OCI-LY7 (cell line): ENCODE data around the gene PAM16. TPM values are rescaled to one million over a fixed set of nuclear protein-coding genes. Genes with fewer than 3 reads are reported as not detected.

Source experiments
- BruUV-seq: library from RNA; stranded (reverse); fragments of 400-500 nt; replicated peaks from 2 replicates; lab custom pipeline; 2021; lab: Mats Ljungman, UMichigan
- CTCF ChIA-PET: fragments of 300-600 bp; sonication (Branson Sonifier 250); formaldehyde crosslinking; loops from one replicate; lab custom pipeline; 2022; ENCODE audit warnings: antibody characterized with exemption; ENCODE audit not compliant: unreplicated experiment; lab: Charles Lee
- POLR2A ChIA-PET: fragments of 300-600 bp; sonication (Branson Sonifier 250); formaldehyde crosslinking; loops from one replicate; lab custom pipeline; 2022; ENCODE audit warnings: antibody characterized with exemption; lab: Charles Lee
- DNase-seq: peaks from one replicate; pipeline ENCODE4 v3.0.0-alpha.2; 2015; ENCODE audit warnings: low spot score
- H2AFZ ChIP-seq: fragments of 200-600 bp; sonication (generic), shearing (Covaris generic); 2 replicates; pipeline ENCODE4 v1.6.1; 2014; ENCODE audit warnings: mild to moderate bottlenecking, antibody characterized with exemption, low read length, moderate library complexity
- H3K27ac ChIP-seq: fragments of 200-600 bp; sonication (generic); 2 replicates; pipeline ENCODE4 v1.5.1; 2014; ENCODE audit warnings: mixed run types, low read depth, mild to moderate bottlenecking, moderate library complexity, low read length, inconsistent platforms; ENCODE audit not compliant: poor library complexity, severe bottlenecking
- H3K36me3 ChIP-seq: fragments of 200-600 bp; sonication (generic); 2 replicates; pipeline ENCODE4 v1.6.1; 2014; ENCODE audit warnings: mild to moderate bottlenecking, antibody characterized with exemption, low read length, moderate library complexity, mixed read lengths; ENCODE audit not compliant: insufficient read depth
- H3K4me1 ChIP-seq: fragments of 200-600 bp; sonication (generic); 2 replicates; pipeline ENCODE4 v1.5.1; 2014; ENCODE audit warnings: mild to moderate bottlenecking, low read length; ENCODE audit not compliant: insufficient read depth, poor library complexity, severe bottlenecking
- H3K4me2 ChIP-seq: fragments of 200-600 bp; sonication (generic); 2 replicates; pipeline ENCODE4 v1.6.1; 2014; ENCODE audit warnings: mild to moderate bottlenecking, low read length
- H3K4me3 ChIP-seq: fragments of 200-600 bp; sonication (generic); 2 replicates; pipeline ENCODE4 v1.5.1; 2014; ENCODE audit warnings: mild to moderate bottlenecking, low read depth, low read length; ENCODE audit not compliant: poor library complexity, severe bottlenecking
- H3K79me2 ChIP-seq: fragments of 200-600 bp; sonication (generic); 2 replicates; pipeline ENCODE4 v1.6.1; 2016; ENCODE audit warnings: low read depth, mild to moderate bottlenecking, low read length, moderate library complexity, mixed read lengths; ENCODE audit not compliant: insufficient read depth
- H3K9me2 ChIP-seq: fragments of 200-600 bp; sonication (generic); 2 replicates; pipeline ENCODE4 v1.6.1; 2016; ENCODE audit warnings: mild to moderate bottlenecking, low read length, mixed read lengths; ENCODE audit not compliant: insufficient read depth
- H3K9me3 ChIP-seq: fragments of 200-600 bp; sonication (generic); 2 replicates; pipeline ENCODE4 v1.6.1; 2014; ENCODE audit warnings: mild to moderate bottlenecking, mixed run types, low read length, mixed read lengths
- H4K20me1 ChIP-seq: fragments of 200-600 bp; sonication (generic); 2 replicates; pipeline ENCODE4 v1.6.1; 2014; ENCODE audit warnings: mild to moderate bottlenecking, antibody characterized with exemption, low read length, moderate library complexity, mixed read lengths; ENCODE audit not compliant: insufficient read depth
- CTCF ChIP-seq: fragments of 200-600 bp; sonication (generic); conservative IDR thresholded peaks from 2 replicates; pipeline ENCODE4 v1.5.1; 2014; ENCODE audit warnings: mild to moderate bottlenecking, antibody characterized with exemption, low read length, moderate library complexity, mixed read lengths
- EZH2phosphoT487 ChIP-seq: fragments of 200-600 bp; sonication (generic); IDR thresholded peaks from 2 replicates; pipeline ENCODE4 v1.6.1; 2018; ENCODE audit warnings: low read depth, borderline replicate concordance, mild to moderate bottlenecking, mixed run types, antibody characterized with exemption, low read length, moderate library complexity, mixed read lengths
- intact Hi-C: fragments of 100-400 bp; cut with micrococcal nuclease; formaldehyde crosslinking; loops from one replicate; pipeline ENCODE4 v1.10.0; 2022; ENCODE audit not compliant: unreplicated experiment
- total RNA-seq, 2 experiments: library from RNA; depleted of rRNA in 1 of 2; stranded (reverse); fragments of >200 nt in 1 of 2; shearing (Covaris generic) in 1 of 2; gene quantifications; 2 replicates each; pipeline ENCODE4 v1.2.3, GENCODE V29; 2014 to 2022

PAM16 gene
- total RNA-seq, 2 experiments from 2014 or later, result 80.6 to 82.4 TPM

GRCh38 chr16:4323071-4323844 is 27.9 kb downstream of the PAM16 start:
- CTCF ChIA-PET, result no interaction called here
- H3K9me2 ChIP-seq, result no peaks in the 10 kb centered on the region
- H3K27ac ChIP-seq, result no peak overlapping the region
- no peak for DNase-seq
- POLR2A ChIA-PET, result no interaction called here
- no peaks in the 10 kb centered on the region for H3K9me3 ChIP-seq
- H3K4me3 ChIP-seq, result no peak overlapping the region
- H3K4me2 ChIP-seq, result no peak overlapping the region
- no TSS peak for BruUV-seq
- no peak overlapping the region for H2AFZ ChIP-seq
- H4K20me1 ChIP-seq, result no peaks in the 10 kb centered on the region
- TF ChIP-seq CTCF (no peak), EZH2phosphoT487 (no peak)
- no peaks in the 10 kb centered on the region for H3K79me2 ChIP-seq
- intact Hi-C loops, result no loop called here
- no peaks in the 10 kb centered on the region for H3K36me3 ChIP-seq
- H3K4me1 ChIP-seq, result peaks cover 12% of the 10 kb centered on the region

GRCh38 chr16:4322121-4323052 is 28.7 kb downstream of the PAM16 start:
- no peak overlapping the region for H2AFZ ChIP-seq
- intact Hi-C loops, result no loop called here
- no peaks in the 10 kb centered on the region for H4K20me1 ChIP-seq
- TF ChIP-seq CTCF (no peak), EZH2phosphoT487 (no peak)
- ChIA-PET CTCF (interaction anchor here (0.7 kb wide), 1 partner anchor 151 kb away, joined by 4 read pairs; no protein-coding TSS in a partner anchor), POLR2A (interaction anchor here (0.6 kb wide), 1 partner anchor 32 kb away, joined by 4 read pairs; no protein-coding TSS in a partner anchor)
- no peak overlapping the region for H3K27ac ChIP-seq
- H3K4me1 ChIP-seq, result peaks cover 5% of the 10 kb centered on the region
- DNase-seq, result no peak
- H3K79me2 ChIP-seq, result no peaks in the 10 kb centered on the region
- H3K4me2 ChIP-seq, result no peak overlapping the region
- no peak overlapping the region for H3K4me3 ChIP-seq
- no peaks in the 10 kb centered on the region for H3K9me3 ChIP-seq
- no TSS peak for BruUV-seq
- H3K36me3 ChIP-seq, result no peaks in the 10 kb centered on the region
- H3K9me2 ChIP-seq, result no peaks in the 10 kb centered on the region
